Hepatocyte (in vitro differentiated cells): ENCODE measurements around the gene SDCBP2.

Experiments
- CTCF ChIP-seq: fragments of 200-600 bp; sonication (generic); IDR thresholded peaks from 2 replicates; pipeline ENCODE4 v1.5.1; 2016; ENCODE audit warnings: antibody characterized with exemption, mild to moderate bottlenecking; ENCODE audit not compliant: poor library complexity
- EZH2 ChIP-seq: fragments of 200-600 bp; sonication (generic); IDR thresholded peaks from 2 replicates; pipeline ENCODE4 v1.6.1; 2016; ENCODE audit warnings: antibody characterized with exemption, mild to moderate bottlenecking, borderline replicate concordance
- EZH2phosphoT487 ChIP-seq: fragments of 200-600 bp; sonication (generic); IDR thresholded peaks from one replicate; pipeline ENCODE4 v1.6.1; 2018; ENCODE audit warnings: antibody characterized with exemption, mild to moderate bottlenecking, low read depth, moderate library complexity; ENCODE audit not compliant: unreplicated experiment, severe bottlenecking

DNA sequence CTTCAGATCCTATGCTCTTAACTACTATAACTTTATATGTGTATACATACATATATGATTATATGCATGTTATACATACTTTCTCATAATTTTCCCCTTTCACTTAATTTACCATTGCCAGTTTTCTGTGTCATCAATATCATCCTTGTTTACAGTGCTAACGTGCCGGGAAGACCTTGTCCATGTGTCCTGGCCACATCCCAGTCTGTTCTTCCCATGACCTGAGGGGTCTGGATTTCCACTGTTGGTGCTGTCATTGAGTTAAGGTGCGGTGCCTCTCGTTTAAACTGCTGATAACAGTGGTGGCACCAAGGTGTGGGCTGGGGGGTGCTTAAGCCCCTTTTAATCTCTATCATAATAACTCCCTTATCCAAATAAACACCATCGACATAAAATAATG lies 8.5 kb upstream of the SDCBP2 start:
- TF ChIP-seq CTCF (no peak), EZH2phosphoT487 (no peak), EZH2 (no peak)
